T-helper 17 cell (primary cell): ENCODE data around the gene THUMPD2. TPM values are rescaled to one million over a fixed set of nuclear protein-coding genes. Genes with fewer than 3 reads are reported as not detected.

Experiments used
- ATAC-seq: fragments of 150-1000 bp; cut with Tn5 transposase; 2 replicates; pipeline ENCODE4 v1.10.0; 2021; ENCODE audit warnings: mild to moderate bottlenecking, moderate library complexity
- DNase-seq, 3 donors: peaks; one replicate each; pipeline versions ENCODE4 v3.0.0 to v3.0.0-alpha.2; 2020 to 2021
- H3K9me3 ChIP-seq: one replicate; pipeline ENCODE4 v1.7.0; 2013; ENCODE audit warnings: low read length, mild to moderate bottlenecking; ENCODE audit not compliant: control insufficient read depth, poor library complexity, severe bottlenecking
- H3K27ac Mint-ChIP-seq: one replicate; pipeline ENCODE4 v1.8.0; 2022; ENCODE audit warnings: mild to moderate bottlenecking, moderate library complexity, mixed read lengths
- H3K27me3 Mint-ChIP-seq: one replicate; pipeline ENCODE4 v1.8.0; 2022; ENCODE audit warnings: mixed read lengths
- H3K36me3 Mint-ChIP-seq: one replicate; pipeline ENCODE4 v1.8.0; 2022; ENCODE audit warnings: low read depth, mixed read lengths
- H3K4me1 Mint-ChIP-seq: one replicate; pipeline ENCODE4 v1.8.0; 2022; ENCODE audit warnings: mild to moderate bottlenecking, mixed read lengths
- H3K4me3 Mint-ChIP-seq: one replicate; pipeline ENCODE4 v1.8.0; 2022; ENCODE audit warnings: mild to moderate bottlenecking, moderate library complexity, mixed read lengths
- total RNA-seq, 4 donors: library from RNA in 2 of 4; stranded (reverse) in 2 of 4; gene quantifications; one replicate each; pipeline ENCODE4 v1.2.3 and lab custom pipeline; 2022 to 2026

THUMPD2 gene
- total RNA-seq, 2 donors from 2014 or later = 10.5 to 16.1 TPM

- Mint-ChIP-seq H3K27ac (no peak overlapping the region), H3K4me3 (no peak overlapping the region), H3K4me1 (no peaks in the 10 kb centered on the region), H3K27me3 (peaks cover 34% of the 10 kb centered on the region), H3K36me3 (no peaks in the 10 kb centered on the region)
- H3K9me3 ChIP-seq = no peaks in the 10 kb centered on the region
- DNase-seq (no peak), ATAC-seq (no peak)
Observed at GRCh38 chr2:39704540-39704939, 74.5 kb downstream of the THUMPD2 start.

DNA sequence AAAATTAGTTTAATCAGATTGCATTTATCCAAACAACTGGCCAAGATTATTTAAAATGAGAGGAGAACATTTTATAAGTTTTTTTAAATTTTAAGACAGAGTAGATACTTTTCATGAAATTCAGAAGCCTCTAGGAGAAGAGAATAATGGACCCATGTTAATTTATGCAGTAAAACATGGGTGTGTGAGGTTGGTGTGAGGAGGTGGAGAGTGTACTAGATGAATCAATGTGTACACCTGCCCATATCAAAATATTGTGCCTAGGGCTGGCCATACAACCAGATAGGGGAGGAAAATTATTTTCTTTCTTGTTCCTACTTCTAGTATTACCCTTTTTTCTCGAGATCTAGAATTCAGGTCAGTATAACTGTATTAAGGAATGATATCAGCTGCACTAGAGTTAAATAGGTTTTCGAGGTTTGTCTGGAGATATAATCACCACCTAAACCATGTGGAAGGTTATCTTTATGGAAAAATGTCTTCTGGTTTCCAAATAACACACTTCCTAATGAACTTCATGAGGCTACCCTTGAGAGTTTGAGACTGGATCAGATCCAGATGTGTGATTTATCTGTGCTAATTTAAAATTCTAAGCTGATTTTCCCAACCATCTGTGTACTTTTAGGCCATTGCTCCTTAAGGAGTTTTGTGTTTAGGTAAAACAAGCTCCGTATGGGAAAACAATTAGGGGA is 75.7 kb downstream of the THUMPD2 start:
- Mint-ChIP-seq H3K4me1 (no peaks in the 10 kb centered on the region), H3K4me3 (no peak overlapping the region), H3K36me3 (no peaks in the 10 kb centered on the region), H3K27me3 (peaks cover 27% of the 10 kb centered on the region), H3K27ac (no peak overlapping the region)
- no peak for ATAC-seq
- no peaks in the 10 kb centered on the region for H3K9me3 ChIP-seq
- DNase-seq = no peak

GRCh38 chr2:39701137-39701536 is 77.9 kb downstream of the THUMPD2 start:
- DNase-seq (no peak), ATAC-seq (no peak)
- Mint-ChIP-seq H3K27ac (no peak overlapping the region), H3K27me3 (peaks cover 32% of the 10 kb centered on the region), H3K4me3 (no peak overlapping the region), H3K36me3 (no peaks in the 10 kb centered on the region), H3K4me1 (no peaks in the 10 kb centered on the region)
- H3K9me3 ChIP-seq = no peaks in the 10 kb centered on the region

DNA sequence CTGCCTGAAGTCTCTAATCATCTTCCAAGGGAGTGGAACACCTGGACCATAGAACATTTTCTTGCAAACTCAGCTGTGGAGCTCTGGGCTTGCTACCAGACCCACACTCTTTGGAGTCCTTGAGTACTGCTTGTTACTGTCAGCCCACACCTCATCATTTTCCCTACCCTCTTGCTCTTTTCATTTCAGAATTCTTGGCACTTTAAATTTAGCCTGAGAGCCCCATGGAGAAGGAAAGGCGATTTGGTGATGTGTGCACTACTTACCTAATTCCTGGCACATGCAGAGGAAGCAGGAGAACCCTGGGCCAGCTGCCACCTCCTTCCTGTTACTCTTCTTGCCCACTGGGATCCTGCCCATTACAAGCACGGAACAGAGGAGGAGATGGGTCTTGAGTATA is 81.6 kb downstream of the THUMPD2 start:
- DNase-seq = no peak
- no peak for ATAC-seq
- H3K36me3 Mint-ChIP-seq = no peaks in the 10 kb centered on the region
- peaks cover 29% of the 10 kb centered on the region for H3K27me3 Mint-ChIP-seq
- H3K4me1 Mint-ChIP-seq = peaks cover 2% of the 10 kb centered on the region
- H3K27ac Mint-ChIP-seq = no peak overlapping the region
- H3K4me3 Mint-ChIP-seq = no peak overlapping the region
- H3K9me3 ChIP-seq = no peaks in the 10 kb centered on the region

DNA sequence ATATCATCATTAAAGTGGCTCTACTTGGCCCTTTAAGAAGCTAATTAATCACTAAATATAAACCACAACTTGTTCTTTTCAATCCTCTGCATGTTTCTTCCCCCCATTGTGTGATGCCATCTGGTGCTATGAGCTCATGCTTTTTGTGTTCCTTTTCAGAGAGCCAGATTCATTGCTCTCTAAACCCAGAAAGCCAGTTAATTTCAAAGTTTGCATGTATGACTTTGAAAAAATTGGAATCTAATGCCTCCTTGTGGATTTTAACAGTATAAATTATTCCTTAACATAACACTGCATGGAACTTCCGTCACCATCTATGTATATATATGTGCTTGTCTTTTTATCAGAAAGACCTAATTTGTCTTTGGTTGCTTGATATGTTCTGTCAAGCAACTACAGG is 82.2 kb downstream of the THUMPD2 start:
- no peaks in the 10 kb centered on the region for H3K36me3 Mint-ChIP-seq
- ATAC-seq (no peak), DNase-seq (no peak)
- H3K4me3 Mint-ChIP-seq = no peak overlapping the region
- peaks cover 29% of the 10 kb centered on the region for H3K27me3 Mint-ChIP-seq
- H3K9me3 ChIP-seq = no peaks in the 10 kb centered on the region
- H3K4me1 Mint-ChIP-seq = peaks cover 2% of the 10 kb centered on the region
- H3K27ac Mint-ChIP-seq = no peak overlapping the region

GRCh38 chr2:39696101-39696553 is 82.9 kb downstream of the THUMPD2 start:
- Mint-ChIP-seq H3K27ac (no peak overlapping the region), H3K36me3 (no peaks in the 10 kb centered on the region), H3K4me1 (peaks cover 2% of the 10 kb centered on the region), H3K27me3 (peaks cover 29% of the 10 kb centered on the region), H3K4me3 (no peak overlapping the region)
- DNase-seq (no peak), ATAC-seq (no peak)
- H3K9me3 ChIP-seq = no peaks in the 10 kb centered on the region

DNA sequence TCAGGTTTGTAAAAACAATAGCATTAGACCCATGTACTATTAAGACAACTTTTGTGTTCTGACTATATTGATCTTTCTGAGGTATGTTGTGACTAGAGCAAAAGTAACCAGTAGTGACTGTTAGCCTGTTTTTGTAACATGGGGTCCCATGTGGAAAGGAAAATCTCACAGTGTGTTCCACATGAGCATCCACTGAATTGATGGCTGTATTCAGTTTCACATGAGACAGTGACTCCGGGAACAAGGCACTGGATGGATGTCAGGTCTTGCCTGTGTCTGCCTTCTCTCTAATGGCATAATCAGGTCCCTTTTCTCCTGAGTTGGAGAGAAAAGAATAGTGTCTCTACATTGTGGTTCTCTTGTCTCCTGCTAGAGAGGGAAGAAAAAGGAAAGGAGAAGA is 85.8 kb downstream of the THUMPD2 start:
- Mint-ChIP-seq H3K36me3 (no peaks in the 10 kb centered on the region), H3K4me1 (peaks cover 2% of the 10 kb centered on the region), H3K4me3 (no peak overlapping the region), H3K27me3 (peaks cover 29% of the 10 kb centered on the region), H3K27ac (no peak overlapping the region)
- H3K9me3 ChIP-seq = no peaks in the 10 kb centered on the region
- DNase-seq = no peak
- no peak for ATAC-seq

GRCh38 chr2:39689876-39690275 is 89.2 kb downstream of the THUMPD2 start:
- ATAC-seq = no peak
- H3K4me1 Mint-ChIP-seq = no peaks in the 10 kb centered on the region
- peaks cover 18% of the 10 kb centered on the region for H3K27me3 Mint-ChIP-seq
- H3K4me3 Mint-ChIP-seq = no peak overlapping the region
- H3K36me3 Mint-ChIP-seq = peaks cover 2% of the 10 kb centered on the region
- H3K27ac Mint-ChIP-seq = no peak overlapping the region
- no peak for DNase-seq
- no peaks in the 10 kb centered on the region for H3K9me3 ChIP-seq

DNA sequence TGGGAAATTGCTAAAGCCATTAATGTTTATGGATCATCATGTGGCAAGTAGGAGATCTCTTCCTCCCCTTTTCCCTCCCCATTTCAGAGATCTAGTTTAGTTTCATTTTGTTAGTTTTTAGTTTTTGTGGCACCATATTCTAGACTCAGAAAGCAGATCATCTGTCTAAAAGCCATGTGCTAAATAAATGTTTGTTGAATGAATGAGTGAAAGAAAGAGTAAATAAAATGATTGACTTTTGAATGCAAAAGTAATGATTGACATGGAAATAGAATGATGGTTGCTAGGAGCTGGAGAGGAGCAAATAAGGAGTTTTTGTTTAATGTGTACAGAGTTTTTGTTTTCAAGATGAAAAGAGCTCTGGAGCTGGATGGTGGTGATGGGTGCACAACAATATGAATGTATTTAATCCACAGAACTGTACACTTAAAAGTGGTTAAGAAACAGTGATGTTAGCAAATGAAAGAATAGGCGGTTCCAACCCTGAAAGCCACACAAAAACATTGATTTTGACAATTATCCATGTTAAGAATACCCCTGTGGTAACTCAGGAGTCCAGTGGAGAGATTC is 89.7 kb downstream of the THUMPD2 start:
- H3K36me3 Mint-ChIP-seq = peaks cover 2% of the 10 kb centered on the region
- H3K9me3 ChIP-seq = no peaks in the 10 kb centered on the region
- H3K4me3 Mint-ChIP-seq = no peak overlapping the region
- no peak overlapping the region for H3K27ac Mint-ChIP-seq
- peaks cover 23% of the 10 kb centered on the region for H3K27me3 Mint-ChIP-seq
- no peak for DNase-seq
- ATAC-seq = no peak
- H3K4me1 Mint-ChIP-seq = no peaks in the 10 kb centered on the region

DNA sequence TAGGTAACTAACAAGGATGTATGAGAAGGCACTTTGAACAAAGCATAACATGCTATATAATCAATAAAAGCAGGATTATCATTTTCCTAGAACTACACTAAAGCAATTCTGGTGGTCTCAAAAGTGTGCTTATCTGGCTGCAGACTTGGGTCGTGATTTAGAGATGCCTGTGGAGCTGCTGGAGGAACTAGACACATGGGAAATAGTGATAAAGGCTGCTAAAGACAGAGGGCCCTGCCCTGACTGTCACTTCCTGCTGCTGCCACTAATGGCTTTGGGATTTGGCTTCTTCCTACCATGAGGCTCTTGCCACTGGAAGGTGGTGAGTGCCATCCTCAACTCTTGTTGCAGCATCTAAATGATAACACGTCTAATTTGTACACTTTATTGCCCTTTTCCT is 90.9 kb downstream of the THUMPD2 start:
- DNase-seq (no peak), ATAC-seq (no peak)
- no peaks in the 10 kb centered on the region for H3K4me1 Mint-ChIP-seq
- H3K27me3 Mint-ChIP-seq = peaks cover 30% of the 10 kb centered on the region
- H3K9me3 ChIP-seq = no peaks in the 10 kb centered on the region
- H3K36me3 Mint-ChIP-seq = peaks cover 2% of the 10 kb centered on the region
- no peak overlapping the region for H3K4me3 Mint-ChIP-seq
- H3K27ac Mint-ChIP-seq = no peak overlapping the region

DNA sequence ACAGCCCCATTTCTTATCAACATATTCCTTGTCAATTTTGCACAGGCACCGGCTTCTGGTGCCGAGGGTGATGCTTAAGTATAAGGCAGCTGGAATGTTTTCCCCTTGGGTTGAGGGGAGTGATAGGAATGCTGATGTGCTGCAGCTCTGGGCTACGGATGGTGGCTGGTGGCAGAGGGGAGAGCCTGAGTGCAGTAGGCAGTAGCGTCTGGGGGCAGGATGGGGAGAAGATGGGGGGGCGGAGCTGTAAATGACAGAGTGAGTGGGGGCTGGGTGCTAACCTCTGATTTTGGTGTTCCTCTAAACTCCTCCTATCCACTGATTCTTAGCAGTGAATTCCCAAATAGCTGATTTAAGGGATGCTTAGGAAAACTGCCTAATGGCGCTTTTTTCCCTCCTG is 92.6 kb downstream of the THUMPD2 start:
- Mint-ChIP-seq H3K27me3 (peaks cover 39% of the 10 kb centered on the region), H3K4me3 (no peak overlapping the region), H3K27ac (no peak overlapping the region), H3K4me1 (no peaks in the 10 kb centered on the region), H3K36me3 (peaks cover 2% of the 10 kb centered on the region)
- H3K9me3 ChIP-seq = no peaks in the 10 kb centered on the region
- DNase-seq (no peak), ATAC-seq (no peak)

Other genes with a start within 250 kb of the THUMPD2 start
- gene TMEM178A, start 113.3 kb downstream of the THUMPD2 start, total RNA-seq = under 1 TPM; 0.65 to 0.89 TPM